GM21619 (cell line): ENCODE measurements around the gene NSRP1.
"Not testable (repeated sequence)": the region's sequence is repeated elsewhere in the genome, so short reads cannot be mapped to it uniquely, and the experiment has no call there.

ENCODE experiments used
- ATAC-seq: cut with Tn5 transposase; IDR thresholded peaks from one replicate; pipeline ENCODE4 v1.9.1; 2021; ENCODE audit not compliant: unreplicated experiment

Gene NSRP1

DNA sequence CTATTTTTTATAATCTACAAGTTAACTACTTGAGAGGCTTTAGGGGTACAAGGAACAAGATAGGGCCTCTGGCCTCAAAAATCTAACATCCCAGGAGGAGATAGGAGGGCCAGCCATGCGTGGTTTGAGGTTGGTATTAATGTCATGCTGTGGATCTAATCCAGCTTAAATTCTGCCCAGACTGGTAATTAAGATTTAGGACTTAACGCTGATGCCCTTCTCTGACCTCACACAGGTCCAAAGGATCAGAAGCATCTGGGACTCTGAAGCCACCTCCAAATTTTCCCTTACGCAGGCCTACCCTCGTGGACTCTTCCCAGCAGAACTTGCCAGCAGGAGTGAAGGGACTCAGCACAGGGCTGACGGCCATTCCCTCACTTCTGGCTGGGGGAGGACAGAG is 103.8 kb downstream of the NSRP1 start:
- no peak for ATAC-seq

DNA sequence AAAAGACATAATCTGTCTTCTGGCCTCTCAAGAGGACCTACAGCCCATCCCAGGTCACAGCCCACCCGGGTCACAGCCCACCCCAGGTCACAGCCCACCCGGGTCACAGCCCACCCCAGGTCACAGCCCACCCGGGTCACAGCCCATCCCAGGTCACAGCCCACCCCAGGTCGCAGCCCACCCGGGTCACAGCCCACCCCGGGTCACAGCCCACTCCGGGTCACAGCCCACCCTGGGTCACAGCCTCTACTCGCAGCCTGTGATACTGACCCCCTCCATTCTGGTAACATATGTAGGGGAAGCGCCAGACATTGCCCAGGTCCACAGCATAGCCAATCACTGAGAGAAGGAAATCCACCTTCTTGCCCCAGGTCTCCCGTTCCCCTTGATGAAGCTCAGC is 104.7 kb downstream of the NSRP1 start:
- ATAC-seq: no peak

GRCh38 chr17:30222251-30222650 is 105.6 kb downstream of the NSRP1 start:
- ATAC-seq: no peak

GRCh38 chr17:30222721-30223175 is 106.1 kb downstream of the NSRP1 start:
- ATAC-seq: no peak

- no peak for ATAC-seq
Observed at GRCh38 chr17:30224419-30224960, 107.9 kb downstream of the NSRP1 start.

DNA sequence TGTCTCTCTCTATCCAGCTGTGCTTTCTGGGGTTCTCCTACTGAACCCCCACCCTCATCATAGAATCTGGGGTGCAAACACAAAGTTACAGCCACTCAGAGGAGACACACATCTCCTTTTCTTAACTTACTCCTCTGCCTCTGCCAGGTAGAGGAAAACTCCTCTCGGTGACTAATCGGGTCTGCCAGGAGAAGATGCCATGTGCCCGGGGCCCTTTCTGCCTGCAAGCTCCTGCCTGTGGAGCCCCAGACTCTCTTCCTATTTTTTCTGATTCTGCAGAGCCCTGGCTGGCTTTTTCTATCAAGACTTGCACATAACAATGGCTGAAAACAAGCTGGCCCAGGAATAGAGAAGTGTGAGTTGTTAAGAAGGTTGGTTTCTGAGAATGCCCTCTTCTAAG is 108.5 kb downstream of the NSRP1 start:
- ATAC-seq: no peak

DNA sequence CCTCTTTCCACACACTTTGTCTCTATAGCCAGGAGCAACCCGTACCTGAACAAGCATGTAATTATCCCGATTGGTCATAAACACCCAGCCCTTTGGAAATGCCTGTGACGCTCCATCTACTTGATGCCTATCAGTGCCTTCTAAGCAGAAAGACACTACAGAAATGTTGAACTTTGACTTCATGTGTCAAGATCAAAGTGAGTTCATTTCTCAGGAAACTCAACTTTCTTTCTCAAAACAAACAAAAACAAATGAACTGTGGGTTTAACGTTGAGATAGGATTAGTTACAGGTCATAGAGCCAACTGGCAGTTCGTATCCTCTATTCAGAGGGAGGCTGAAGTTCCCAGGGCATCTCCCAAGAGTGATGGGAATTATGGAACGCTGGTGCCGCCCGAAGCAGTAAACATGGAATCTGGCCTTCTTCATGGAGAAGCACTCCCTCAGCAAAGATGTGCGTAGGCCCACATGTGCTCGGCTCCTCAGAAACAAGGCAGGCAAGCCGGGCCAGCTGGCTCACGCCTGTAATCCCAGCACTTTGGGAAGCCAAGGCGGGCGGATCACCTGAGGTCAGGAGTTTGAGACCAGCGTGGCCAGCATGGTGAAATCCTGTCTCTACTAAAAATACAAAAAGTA is 109.4 kb downstream of the NSRP1 start:
- ATAC-seq: no peak

DNA sequence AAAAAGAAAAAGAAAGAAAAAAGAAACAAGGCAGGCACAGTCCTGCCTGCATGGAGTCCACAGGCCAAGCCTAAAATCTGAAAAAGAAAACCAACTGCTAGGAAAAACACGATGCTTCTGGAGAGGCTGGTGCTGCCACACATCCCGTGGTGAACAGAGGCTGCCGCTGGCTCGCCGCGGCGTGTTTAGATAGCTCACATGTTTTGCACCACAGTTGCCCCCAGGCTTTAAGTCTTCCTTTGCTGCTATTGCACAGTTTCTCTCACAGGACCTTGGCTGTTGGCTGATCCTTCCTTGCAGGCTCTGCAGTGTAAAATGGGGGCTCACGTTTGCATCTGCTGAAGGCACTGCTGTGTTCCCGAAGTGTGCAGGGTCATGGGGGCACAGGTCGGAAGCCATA is 110.3 kb downstream of the NSRP1 start:
- no peak for ATAC-seq

DNA sequence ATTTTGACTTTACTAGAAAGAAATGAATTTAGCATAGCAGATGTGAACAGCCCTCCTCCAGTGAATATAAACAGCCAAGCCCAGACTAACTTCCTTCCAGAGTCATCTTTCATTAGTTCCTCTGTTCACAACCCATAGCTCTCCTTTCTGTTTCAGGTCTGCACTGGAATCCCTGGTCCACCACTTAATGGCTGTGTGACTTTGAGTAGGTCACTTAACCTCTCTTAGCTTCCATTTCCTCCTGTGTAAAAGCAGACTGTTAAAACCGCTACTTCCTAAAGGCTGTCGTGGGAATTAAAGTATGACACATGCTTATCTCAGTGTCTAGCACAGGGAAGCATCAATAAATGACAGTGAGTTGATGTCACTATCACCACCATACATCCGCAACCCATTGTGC is 111.4 kb downstream of the NSRP1 start:
- no peak for ATAC-seq

- no peak for ATAC-seq
Observed at GRCh38 chr17:30229012-30229411, 112.4 kb downstream of the NSRP1 start.

GRCh38 chr17:30230009-30230408 is 113.4 kb downstream of the NSRP1 start:
- ATAC-seq: not testable (repeated sequence)

- no peak for ATAC-seq
Observed at GRCh38 chr17:30230596-30231125, 114.0 kb downstream of the NSRP1 start.

GRCh38 chr17:30232015-30232823 is 115.6 kb downstream of the NSRP1 start:
- ATAC-seq: no peak

DNA sequence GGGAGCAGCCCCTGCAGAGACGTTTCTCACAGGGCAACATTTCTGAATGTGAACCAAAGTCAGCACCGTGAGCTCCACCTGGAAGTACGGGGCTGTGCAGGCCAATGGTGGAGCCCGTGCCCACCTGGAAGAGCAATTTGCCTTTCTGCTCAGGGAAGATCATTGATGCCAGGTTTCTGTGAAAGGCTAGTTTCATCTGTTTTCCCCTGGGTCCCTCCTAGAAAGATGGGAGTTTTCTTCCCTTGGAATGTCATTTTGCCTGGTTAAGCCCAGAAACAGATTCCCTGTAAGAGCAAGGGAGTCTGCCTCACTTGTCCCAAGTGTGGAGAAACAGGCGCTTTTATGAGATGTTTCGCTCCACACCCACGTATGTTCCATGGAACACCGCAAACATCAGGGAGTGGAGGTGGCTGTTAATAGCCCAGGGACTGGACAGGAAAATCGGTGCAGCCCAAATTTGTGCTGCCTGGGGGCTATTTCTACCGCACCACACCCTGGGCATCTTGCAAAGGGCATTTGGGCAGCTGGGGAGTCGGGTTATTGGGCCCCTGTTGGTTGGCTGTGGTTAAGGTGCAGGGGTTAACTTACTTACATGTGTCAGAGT is 116.3 kb downstream of the NSRP1 start:
- ATAC-seq: no peak

GRCh38 chr17:30234296-30234695 is 117.7 kb downstream of the NSRP1 start:
- ATAC-seq: no peak

DNA sequence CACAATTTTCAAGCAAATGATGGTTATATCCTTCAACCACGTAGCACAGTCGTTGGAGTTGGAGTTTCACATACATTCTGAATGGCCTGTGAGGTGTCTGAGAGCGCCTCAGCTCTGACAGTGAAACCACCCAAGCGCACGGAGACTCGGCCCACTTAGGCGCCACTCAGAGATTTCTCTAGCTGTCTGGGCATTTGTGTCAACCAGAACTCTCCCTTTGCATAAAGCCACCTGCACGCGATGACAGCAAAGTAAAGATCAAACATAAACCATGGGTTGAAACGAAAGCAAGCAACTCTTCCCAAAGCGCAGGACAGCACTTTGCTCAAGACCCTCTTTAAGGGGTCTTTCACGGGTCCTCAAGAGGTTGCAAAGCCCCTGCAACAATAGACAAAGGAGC is 118.3 kb downstream of the NSRP1 start:
- ATAC-seq: no peak

- no peak for ATAC-seq
Observed at GRCh38 chr17:30235386-30236296, 119.0 kb downstream of the NSRP1 start, which contains the start of gene SLC6A4. Gene SLC6A4, minus strand, starts transcription at chr17:30235697. Its CDS starts 13,739 bp downstream, at chr17:30221958.
